ENCODE results near the gene RNLS. TPM values are rescaled to one million over a fixed set of nuclear protein-coding genes. Genes with fewer than 3 reads are reported as not detected.

The RNLS gene
- total and polyA plus RNA-seq, 7 donors, result 3.9 to 19.2 (median 8.8) TPM

GRCh38 chr10:88515235-88515634, 67.9 kb downstream of the RNLS start:
- no peak for DNase-seq
- Histone ChIP-seq H3K9me3 (no peaks in the 10 kb centered on the region), H3K4me1 (no peaks in the 10 kb centered on the region), H3K4me3 (no peak overlapping the region), H3K27ac (no peak overlapping the region), H3K36me3 (no peaks in the 10 kb centered on the region), H3K27me3 (no peaks in the 10 kb centered on the region)
- 76 to 82% methylated on average over 1 of the region's 1 CpG for WGBS, 2 donors
- intact Hi-C loops (cut with DNase I), result no loop called here
- TF ChIP-seq EP300 (IDR thresholded peaks at IDR 0.05), result no peak

GRCh38 chr10:88512599-88512998, 70.5 kb downstream of the RNLS start:
- TF ChIP-seq POLR2A (IDR thresholded peaks at IDR 0.05) (no peak), POLR2AphosphoS5 (IDR thresholded peaks at IDR 0.05) (no peak), EP300 (IDR thresholded peaks at IDR 0.05) (no peak), CTCF (IDR thresholded peaks at IDR 0.05) (no peak)
- intact Hi-C loops (cut with DNase I), result no loop called here
- Histone ChIP-seq H3K9me3 (no peaks in the 10 kb centered on the region), H3K36me3 (no peaks in the 10 kb centered on the region), H3K27ac (no peak overlapping the region), H3K4me1 (no peaks in the 10 kb centered on the region), H3K4me3 (no peak overlapping the region), H3K27me3 (no peaks in the 10 kb centered on the region)
- 72 to 84% methylated on average over 2 of the region's 2 CpGs for WGBS, 2 donors
- no peak for DNase-seq

DNA sequence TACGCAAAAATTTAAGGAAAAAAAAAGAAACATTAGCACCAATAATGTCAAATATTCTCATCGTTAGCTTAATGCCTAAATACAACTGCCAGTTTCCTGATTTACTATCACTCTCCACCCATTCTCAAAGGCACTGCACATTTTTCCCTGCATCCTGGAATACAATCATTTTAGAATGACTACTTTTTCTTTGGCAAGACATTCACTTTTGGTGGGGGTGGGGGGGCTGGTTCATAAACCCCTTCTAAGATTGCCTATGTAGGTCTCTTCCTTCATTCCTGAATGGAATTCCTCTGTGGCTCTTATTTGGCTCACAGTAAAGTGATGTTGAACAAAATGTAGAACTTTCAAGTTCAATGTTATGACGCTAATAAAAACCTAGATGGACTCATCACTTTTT, 74.3 kb downstream of the RNLS start:
- WGBS, 2 donors, result 58 to 63% methylated on average over 3 of the region's 3 CpGs
- Histone ChIP-seq H3K9me3 (no peaks in the 10 kb centered on the region), H3K4me1 (no peaks in the 10 kb centered on the region), H3K27ac (no peak overlapping the region), H3K36me3 (no peaks in the 10 kb centered on the region), H3K4me3 (no peak overlapping the region), H3K27me3 (no peaks in the 10 kb centered on the region)
- TF ChIP-seq EP300 (IDR thresholded peaks at IDR 0.05), result no peak
- TF ChIP-seq CTCF (IDR thresholded peaks at IDR 0.05), result no peak
- TF ChIP-seq POLR2AphosphoS5 (IDR thresholded peaks at IDR 0.05), result no peak
- TF ChIP-seq POLR2A (IDR thresholded peaks at IDR 0.05), result no peak
- intact Hi-C loops (cut with DNase I), result no loop called here
- DNase-seq, result no peak

- no peak for DNase-seq
- no peaks in the 10 kb centered on the region for H3K27me3 ChIP-seq
- no peak overlapping the region for H3K27ac ChIP-seq
- no peaks in the 10 kb centered on the region for H3K9me3 ChIP-seq
- intact Hi-C loops (cut with DNase I), result no loop called here
- no peaks in the 10 kb centered on the region for H3K36me3 ChIP-seq
- H3K4me3 ChIP-seq, result no peak overlapping the region
- 66 to 73% methylated on average over 3 of the region's 3 CpGs for WGBS, 2 donors
- no peaks in the 10 kb centered on the region for H3K4me1 ChIP-seq
- TF ChIP-seq POLR2A (IDR thresholded peaks at IDR 0.05) (no peak), POLR2AphosphoS5 (IDR thresholded peaks at IDR 0.05) (no peak), CTCF (IDR thresholded peaks at IDR 0.05) (no peak), EP300 (IDR thresholded peaks at IDR 0.05) (no peak)
Measured at GRCh38 chr10:88507826-88508453, 75.2 kb downstream of the RNLS start.

DNA sequence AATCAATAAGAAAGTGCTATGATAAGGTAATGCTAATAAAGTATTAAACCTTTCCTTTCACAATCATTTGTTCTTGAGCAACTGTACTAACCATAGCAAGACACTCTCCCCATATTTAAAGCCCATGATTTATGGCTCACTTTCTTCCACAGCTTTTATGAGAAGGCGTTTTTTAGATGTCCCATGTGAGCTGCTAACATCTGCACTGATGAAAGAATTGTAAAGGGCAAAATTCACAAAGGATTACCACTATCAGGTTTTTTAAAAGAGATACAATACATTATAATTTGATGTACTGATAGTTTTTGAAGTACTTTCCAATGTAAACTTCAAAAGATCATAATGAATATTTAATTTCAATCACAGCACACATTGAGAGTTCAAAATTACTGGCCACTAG, 75.7 kb downstream of the RNLS start:
- H3K36me3 ChIP-seq, result no peaks in the 10 kb centered on the region
- no peak overlapping the region for H3K4me3 ChIP-seq
- 40 to 55% methylated on average over 1 of the region's 1 CpG for WGBS, 2 donors
- H3K27ac ChIP-seq, result no peak overlapping the region
- H3K4me1 ChIP-seq, result no peaks in the 10 kb centered on the region
- no peaks in the 10 kb centered on the region for H3K27me3 ChIP-seq
- TF ChIP-seq CTCF (IDR thresholded peaks at IDR 0.05), result no peak
- no peak for TF ChIP-seq EP300 (IDR thresholded peaks at IDR 0.05)
- no peak for TF ChIP-seq POLR2A (IDR thresholded peaks at IDR 0.05)
- no peak for TF ChIP-seq POLR2AphosphoS5 (IDR thresholded peaks at IDR 0.05)
- no peak for DNase-seq
- no peaks in the 10 kb centered on the region for H3K9me3 ChIP-seq
- intact Hi-C loops (cut with DNase I), result no loop called here

All from sigmoid colon (tissue), 7 donors.